K562 (cell line): Measurements from ENCODE around the gene KIF26B. TPM values are rescaled to one million over a fixed set of nuclear protein-coding genes. Genes with fewer than 3 reads are reported as not detected.

ENCODE experiments used
- ATAC-seq: fragments of 200-7000 bp; cut with Tn5 transposase; 3 replicates; pipeline ENCODE4 v1.9.1; 2020; ENCODE audit warnings: moderate library complexity
- BruUV-seq: library from RNA; stranded (reverse); fragments of 400-500 nt; replicated peaks from 2 replicates; lab custom pipeline; 2021; lab: Mats Ljungman, UMichigan
- CTCF ChIA-PET: fragments of 300-600 bp; formaldehyde crosslinking; extraction: SDS; loops from one replicate; lab custom pipeline; 2021; ENCODE audit warnings: low intra/inter-chr PET ratio; lab: Yijun Ruan, JAX
- POLR2A ChIA-PET: fragments of 300-600, 350-650 bp; sonication (Branson Sonifier 250); formaldehyde crosslinking; extraction: SDS; loops from one replicate; lab custom pipeline; 2021; ENCODE audit warnings: antibody characterized with exemption, inconsistent platforms; lab: Yijun Ruan, JAX
- DNase-seq, 4 experiments: peaks; one replicate each; pipeline versions ENCODE4 v3.0.0 to v3.0.0-alpha.2; 2011 to 2018; ENCODE audit warnings: low spot score in 3 of 4, mixed read lengths in 3 of 4; ENCODE audit errors: extremely low read depth in 1 of 4
- FAIRE-seq: peaks from 2 replicates; lab custom pipeline; 2011; peaks lifted over from hg19 to GRCh38; lab: Jason Lieb, UNC
- H2AFZ ChIP-seq: 2 replicates; pipeline ENCODE4 v1.6.0; 2011; ENCODE audit warnings: low read depth, low read length, control low read depth, inconsistent platforms
- H3K27ac ChIP-seq: fragments of 200-600 bp; 3 replicates; pipeline ENCODE4 v1.8.0; 2011; ENCODE audit warnings: low read depth, mild to moderate bottlenecking, control low read depth, inconsistent platforms, low read length, moderate library complexity, mixed read lengths; ENCODE audit errors: extremely low read depth
- H3K27me3 ChIP-seq, 2 experiments: fragments of 300-600 bp in 1 of 2; 2 replicates in 1 of 2; 3 replicates in 1 of 2; pipeline versions ENCODE4 v1.6.0 to v1.8.0; 2011; ENCODE audit warnings: inconsistent platforms in 2 of 2, low read length in 2 of 2, mild to moderate bottlenecking in 1 of 2, mixed read lengths in 1 of 2, moderate library complexity in 1 of 2; ENCODE audit not compliant: control insufficient read depth in 2 of 2, insufficient read depth in 2 of 2
- H3K36me3 ChIP-seq: fragments of 300-600 bp; 3 replicates; pipeline ENCODE4 v1.8.0; 2011; ENCODE audit warnings: mild to moderate bottlenecking, low read length, inconsistent platforms; ENCODE audit not compliant: control insufficient read depth, insufficient read depth
- H3K4me1 ChIP-seq, 2 experiments: fragments of 200-600 bp in 1 of 2; replicated peaks in 1 of 2; 2 replicates in 1 of 2; 3 replicates in 1 of 2; pipeline versions ENCODE4 v1.5.1 to v1.8.0; 2011; ENCODE audit warnings: inconsistent platforms in 2 of 2, low read length in 2 of 2, mild to moderate bottlenecking in 1 of 2, mixed read lengths in 1 of 2, moderate library complexity in 1 of 2; ENCODE audit not compliant: control insufficient read depth in 2 of 2, insufficient read depth in 2 of 2
- H3K4me2 ChIP-seq: 2 replicates; pipeline ENCODE4 v1.6.1; 2011; ENCODE audit warnings: low read length, control low read depth, inconsistent platforms, mixed read lengths; ENCODE audit not compliant: insufficient read depth
- H3K4me3 ChIP-seq: fragments of 200-600 bp; sonication (generic), shearing (Covaris generic); 2 replicates; pipeline ENCODE4 v1.5.1; 2016; ENCODE audit warnings: control low read depth, inconsistent platforms
- H3K79me2 ChIP-seq: fragments of 200-600 bp; 3 replicates; pipeline ENCODE4 v1.8.0; 2011; ENCODE audit warnings: low read length, inconsistent platforms; ENCODE audit not compliant: control insufficient read depth, insufficient read depth
- H3K9ac ChIP-seq, 2 experiments: 2 replicates each; pipeline versions ENCODE4 v1.6.0 to v1.6.1; 2011; ENCODE audit warnings: low read depth in 2 of 2, low read length in 2 of 2, control low read depth in 1 of 2, inconsistent platforms in 1 of 2, mild to moderate bottlenecking in 1 of 2, mixed read lengths in 1 of 2; ENCODE audit not compliant: insufficient read depth in 1 of 2
- H3K9me1 ChIP-seq: one replicate; pipeline ENCODE4 v1.6.0; 2011; ENCODE audit warnings: inconsistent platforms, mild to moderate bottlenecking, low read length, moderate library complexity; ENCODE audit not compliant: control insufficient read depth, insufficient read depth
- H3K9me3 ChIP-seq: replicated peaks from 2 replicates; pipeline ENCODE4 v1.5.1; 2011; ENCODE audit warnings: low read depth, low read length, inconsistent platforms; ENCODE audit not compliant: control insufficient read depth, insufficient read depth
- H4K20me1 ChIP-seq: replicated peaks from 2 replicates; pipeline ENCODE4 v1.6.1; 2011; ENCODE audit warnings: low read length, inconsistent platforms, mixed read lengths; ENCODE audit not compliant: control insufficient read depth, insufficient read depth
- CREM ChIP-seq: IDR thresholded peaks from 2 replicates; pipeline ENCODE4 v1.6.1; 2014; ENCODE audit warnings: antibody characterized with exemption, low read depth
- DMBX1 ChIP-seq: fragments of 250-450 bp; sonication (Bioruptor Pico); IDR thresholded peaks from 2 replicates; pipeline ENCODE4 v1.8.0; 2022; ENCODE audit warnings: inconsistent platforms, mild to moderate bottlenecking, moderate library complexity, borderline replicate concordance
- EP300 ChIP-seq: IDR thresholded peaks from 2 replicates; pipeline ENCODE4 v1.6.1; 2012; ENCODE audit warnings: low read length, improper control_type of control experiment
- HMG20A ChIP-seq: fragments of 450-650 bp; formaldehyde crosslinking; conservative IDR thresholded peaks from 2 replicates; pipeline ENCODE4 v1.4.0; 2020; ENCODE audit warnings: mild to moderate bottlenecking, mixed read lengths
- HNRNPUL1 ChIP-seq: fragments of 200-400 bp; formaldehyde crosslinking; IDR thresholded peaks from 2 replicates; pipeline ENCODE4 v1.6.1; 2017; ENCODE audit warnings: low read length
- JUN ChIP-seq, 2 experiments: sonication (generic) in 1 of 2; formaldehyde crosslinking in 1 of 2; IDR thresholded peaks; 2 replicates each; pipeline versions ENCODE4 v1.6.1 to v1.8.0; 2012 to 2022; ENCODE audit warnings: borderline replicate concordance in 2 of 2, mild to moderate bottlenecking in 2 of 2, improper control_type of control experiment in 1 of 2, low read depth in 1 of 2, low read length in 1 of 2, missing genetic modification reagents in 1 of 2
- MIER1 ChIP-seq: fragments of 450-650 bp; IDR thresholded peaks from 2 replicates; pipeline ENCODE4 v1.6.1; 2016; ENCODE audit warnings: antibody characterized with exemption, mild to moderate bottlenecking, low read depth
- NR2C1 ChIP-seq, 2 experiments: fragments of 450-650 bp; IDR thresholded peaks; 2 replicates each; pipeline ENCODE4 v1.6.1; 2017; ENCODE audit warnings: mild to moderate bottlenecking in 2 of 2, antibody characterized with exemption in 1 of 2, inconsistent platforms in 1 of 2, missing compliant biosample characterization in 1 of 2, missing genetic modification characterization in 1 of 2
- RBBP5 ChIP-seq: fragments of 200-600 bp; sonication (generic); IDR thresholded peaks from 2 replicates; pipeline ENCODE4 v1.6.1; 2012; ENCODE audit warnings: borderline replicate concordance, mild to moderate bottlenecking, low read length, control low read depth, inconsistent platforms; ENCODE audit not compliant: insufficient read depth, poor library complexity, severe bottlenecking
- TAF7 ChIP-seq: fragments of 450-650 bp; IDR thresholded peaks from 2 replicates; pipeline ENCODE4 v1.6.1; 2016; ENCODE audit warnings: missing genetic modification characterization, missing compliant biosample characterization
- THRB ChIP-seq: fragments of 450-650 bp; formaldehyde crosslinking; conservative IDR thresholded peaks from 2 replicates; pipeline ENCODE4 v1.4.0; 2022; ENCODE audit warnings: mild to moderate bottlenecking, missing genetic modification characterization
- ZBTB8A ChIP-seq: fragments of 450-650 bp; IDR thresholded peaks from 2 replicates; pipeline ENCODE4 v1.6.1; 2018; ENCODE audit warnings: mild to moderate bottlenecking, moderate library complexity; ENCODE audit not compliant: partially characterized antibody
- WGBS: fragments of 100-300 bp; shearing (Covaris generic); methylation state at CpG from one replicate; pipeline ENCODE4 v1.1.6; 2016; ENCODE audit warnings: low coverage, mixed read lengths; ENCODE audit not compliant: insufficient coverage; ENCODE audit errors: missing lambda C conversion rate; 5-methylcytosine and 5-hydroxymethylcytosine counted together
- in situ Hi-C: fragments of 300-500 bp; cut with MboI; formaldehyde crosslinking; loops from 4 replicates; pipeline ENCODE4 v1.15.0; 2018; ENCODE audit warnings: inconsistent platforms, mixed read lengths
- intact Hi-C: fragments of 100-400 bp; cut with micrococcal nuclease; formaldehyde crosslinking; loops from 2 replicates; pipeline ENCODE4 v1.14.2; 2022
- polyA plus RNA-seq, 8 experiments: library from polyadenylated mRNA; depleted of rRNA in 4 of 8; stranded (reverse) in 5 of 8; unstranded in 3 of 8; fragments of >200 nt; fragmentation: Nextera tagmentation in 2 of 8; fragmentation: Illumina TruSeq in 1 of 8; extraction: Ambion mirVana in 2 of 8; extraction: Trizol in 1 of 8; gene quantifications; 2 replicates each; pipeline versions ENCODE4 v1.2.1 to v1.2.3, GENCODE V29; 2011 to 2014; ENCODE audit warnings: inconsistent platforms in 1 of 8, missing spikeins in 1 of 8
- total RNA-seq, 7 experiments: library from RNA; depleted of rRNA in 6 of 7; stranded (reverse); fragments of >200 nt in 6 of 7; fragmentation: Illumina TruSeq in 2 of 7; extraction: Trizol in 2 of 7; gene quantifications; 2 replicates each; pipeline versions ENCODE4 v1.2.1 to v1.2.3, GENCODE V29; 2011 to 2021; ENCODE audit warnings: low replicate concordance in 1 of 7
- TF ChIP-seq, protein P1 (sequence below): sonication (generic); formaldehyde crosslinking; IDR thresholded peaks from 2 replicates; pipeline ENCODE4 v1.8.0; 2022; ENCODE audit warnings: mild to moderate bottlenecking, missing genetic modification reagents

KIF26B gene
- total and polyA plus RNA-seq, 9 of the 15 experiments (the other 6 are each of a cell fraction or from before 2014, with no cell fraction given), result 0.02 to 0.08 (median 0.03) TPM; not detected in 6

DNA sequence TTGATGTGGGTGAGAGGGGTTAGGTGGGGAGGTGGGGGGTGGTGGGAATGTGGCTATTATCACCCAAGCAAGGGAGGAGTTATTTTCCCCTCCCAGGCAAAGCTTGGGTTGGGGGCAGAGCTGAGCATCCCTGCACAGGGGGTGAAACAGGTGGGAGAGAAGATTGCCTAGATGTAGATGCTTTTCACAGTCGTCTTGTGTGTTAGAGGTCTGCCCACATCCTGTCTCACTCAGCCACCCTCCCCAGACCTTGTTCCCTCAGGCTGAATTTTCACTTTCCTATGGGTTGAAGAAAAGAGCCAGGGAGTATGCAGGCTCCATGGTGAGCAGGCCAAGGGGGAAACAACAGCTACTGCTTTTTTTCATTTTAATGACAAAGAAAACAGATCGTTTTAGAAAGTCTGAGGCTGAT, 223.5 kb downstream of the KIF26B start:
- Histone ChIP-seq H3K4me1 (no peaks in the 10 kb centered on the region), H3K4me3 (no peak overlapping the region), H3K36me3 (no peaks in the 10 kb centered on the region), H3K27me3 (peaks cover 43 to 50% of the 10 kb centered on the region in 2 experiments), H2AFZ (no peak overlapping the region; the same call in 1 of the 2 replicates), H3K79me2 (no peaks in the 10 kb centered on the region), H3K9me1 (no peaks in the 10 kb centered on the region), H4K20me1 (0 out of 2 replicates have a peak, but pooled peaks cover 3% of the 10 kb centered on the region), H3K4me2 (no peak overlapping the region), H3K27ac (no peak overlapping the region), H3K9ac (no peak overlapping the region), H3K9me3 (no peaks in the 10 kb centered on the region)
- FAIRE-seq (no peak), ATAC-seq (no peak; the same call in 2 of the 3 replicates), DNase-seq (no peak)
- BruUV-seq, result no TSS peak
- intact Hi-C loops, result no loop called here
- 0% methylated on average over 2 of the region's 2 CpGs for WGBS
- CTCF ChIA-PET, result no interaction called here
- POLR2A ChIA-PET, result no interaction called here
- TF ChIP-seq THRB (CRISPR knock-in tag) (no peak), EP300 (no peak), ZBTB8A (no peak), TAF7 (tag) (no peak), RBBP5 (no peak), DMBX1 (CRISPR knock-in tag) (no peak), HNRNPUL1 (no peak), CREM (no peak), HMG20A (CRISPR knock-in tag) (no peak), JUN (IDR thresholded peaks at IDR 0.05; ENCODE audit: borderline replicate concordance, low read depth, low read length) (no peak), JUN (CRISPR knock-in tag; IDR thresholded peaks at IDR 0.05; ENCODE audit: borderline replicate concordance) (no peak), NR2C1 (IDR thresholded peaks at IDR 0.05) (no peak), NR2C1 (tag; IDR thresholded peaks at IDR 0.05) (no peak), MIER1 (no peak)
- TF ChIP-seq, protein P1, sequence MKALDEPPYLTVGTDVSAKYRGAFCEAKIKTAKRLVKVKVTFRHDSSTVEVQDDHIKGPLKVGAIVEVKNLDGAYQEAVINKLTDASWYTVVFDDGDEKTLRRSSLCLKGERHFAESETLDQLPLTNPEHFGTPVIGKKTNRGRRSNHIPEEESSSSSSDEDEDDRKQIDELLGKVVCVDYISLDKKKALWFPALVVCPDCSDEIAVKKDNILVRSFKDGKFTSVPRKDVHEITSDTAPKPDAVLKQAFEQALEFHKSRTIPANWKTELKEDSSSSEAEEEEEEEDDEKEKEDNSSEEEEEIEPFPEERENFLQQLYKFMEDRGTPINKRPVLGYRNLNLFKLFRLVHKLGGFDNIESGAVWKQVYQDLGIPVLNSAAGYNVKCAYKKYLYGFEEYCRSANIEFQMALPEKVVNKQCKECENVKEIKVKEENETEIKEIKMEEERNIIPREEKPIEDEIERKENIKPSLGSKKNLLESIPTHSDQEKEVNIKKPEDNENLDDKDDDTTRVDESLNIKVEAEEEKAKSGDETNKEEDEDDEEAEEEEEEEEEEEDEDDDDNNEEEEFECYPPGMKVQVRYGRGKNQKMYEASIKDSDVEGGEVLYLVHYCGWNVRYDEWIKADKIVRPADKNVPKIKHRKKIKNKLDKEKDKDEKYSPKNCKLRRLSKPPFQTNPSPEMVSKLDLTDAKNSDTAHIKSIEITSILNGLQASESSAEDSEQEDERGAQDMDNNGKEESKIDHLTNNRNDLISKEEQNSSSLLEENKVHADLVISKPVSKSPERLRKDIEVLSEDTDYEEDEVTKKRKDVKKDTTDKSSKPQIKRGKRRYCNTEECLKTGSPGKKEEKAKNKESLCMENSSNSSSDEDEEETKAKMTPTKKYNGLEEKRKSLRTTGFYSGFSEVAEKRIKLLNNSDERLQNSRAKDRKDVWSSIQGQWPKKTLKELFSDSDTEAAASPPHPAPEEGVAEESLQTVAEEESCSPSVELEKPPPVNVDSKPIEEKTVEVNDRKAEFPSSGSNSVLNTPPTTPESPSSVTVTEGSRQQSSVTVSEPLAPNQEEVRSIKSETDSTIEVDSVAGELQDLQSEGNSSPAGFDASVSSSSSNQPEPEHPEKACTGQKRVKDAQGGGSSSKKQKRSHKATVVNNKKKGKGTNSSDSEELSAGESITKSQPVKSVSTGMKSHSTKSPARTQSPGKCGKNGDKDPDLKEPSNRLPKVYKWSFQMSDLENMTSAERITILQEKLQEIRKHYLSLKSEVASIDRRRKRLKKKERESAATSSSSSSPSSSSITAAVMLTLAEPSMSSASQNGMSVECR (CRISPR knock-in tag), result no peak
- in situ Hi-C loops, result no loop called here
